GM12874 (cell line): ENCODE results near the gene OR4F15.

Experiments
- TF ChIP-seq, protein P1 (sequence below): IDR thresholded peaks from 2 replicates; pipeline ENCODE4 v1.5.1; 2011; ENCODE audit warnings: low read depth, mild to moderate bottlenecking, control low read depth, low read length, moderate library complexity; ENCODE audit not compliant: insufficient read depth

The OR4F15 gene

DNA sequence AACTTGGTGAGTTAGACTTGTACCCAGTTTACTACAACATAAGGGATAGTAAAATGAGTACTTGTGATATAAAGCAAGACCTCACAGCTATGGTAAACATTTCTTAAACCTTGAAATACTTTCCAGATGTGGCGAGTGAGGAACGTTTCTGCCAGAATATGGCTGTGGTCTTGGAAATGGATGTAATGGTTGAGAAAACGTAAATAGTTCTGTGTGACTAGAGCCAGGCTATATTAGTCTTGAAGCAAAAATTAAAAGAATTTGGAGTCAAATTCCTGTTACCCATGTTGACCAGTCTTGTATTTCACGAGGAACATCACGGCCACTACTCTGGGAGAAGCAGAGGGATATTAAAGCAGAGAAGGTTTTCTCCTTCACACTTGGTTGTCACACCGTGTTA, 15.3 kb downstream of the OR4F15 start:
- TF ChIP-seq, protein P1, sequence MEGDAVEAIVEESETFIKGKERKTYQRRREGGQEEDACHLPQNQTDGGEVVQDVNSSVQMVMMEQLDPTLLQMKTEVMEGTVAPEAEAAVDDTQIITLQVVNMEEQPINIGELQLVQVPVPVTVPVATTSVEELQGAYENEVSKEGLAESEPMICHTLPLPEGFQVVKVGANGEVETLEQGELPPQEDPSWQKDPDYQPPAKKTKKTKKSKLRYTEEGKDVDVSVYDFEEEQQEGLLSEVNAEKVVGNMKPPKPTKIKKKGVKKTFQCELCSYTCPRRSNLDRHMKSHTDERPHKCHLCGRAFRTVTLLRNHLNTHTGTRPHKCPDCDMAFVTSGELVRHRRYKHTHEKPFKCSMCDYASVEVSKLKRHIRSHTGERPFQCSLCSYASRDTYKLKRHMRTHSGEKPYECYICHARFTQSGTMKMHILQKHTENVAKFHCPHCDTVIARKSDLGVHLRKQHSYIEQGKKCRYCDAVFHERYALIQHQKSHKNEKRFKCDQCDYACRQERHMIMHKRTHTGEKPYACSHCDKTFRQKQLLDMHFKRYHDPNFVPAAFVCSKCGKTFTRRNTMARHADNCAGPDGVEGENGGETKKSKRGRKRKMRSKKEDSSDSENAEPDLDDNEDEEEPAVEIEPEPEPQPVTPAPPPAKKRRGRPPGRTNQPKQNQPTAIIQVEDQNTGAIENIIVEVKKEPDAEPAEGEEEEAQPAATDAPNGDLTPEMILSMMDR = no peak

DNA sequence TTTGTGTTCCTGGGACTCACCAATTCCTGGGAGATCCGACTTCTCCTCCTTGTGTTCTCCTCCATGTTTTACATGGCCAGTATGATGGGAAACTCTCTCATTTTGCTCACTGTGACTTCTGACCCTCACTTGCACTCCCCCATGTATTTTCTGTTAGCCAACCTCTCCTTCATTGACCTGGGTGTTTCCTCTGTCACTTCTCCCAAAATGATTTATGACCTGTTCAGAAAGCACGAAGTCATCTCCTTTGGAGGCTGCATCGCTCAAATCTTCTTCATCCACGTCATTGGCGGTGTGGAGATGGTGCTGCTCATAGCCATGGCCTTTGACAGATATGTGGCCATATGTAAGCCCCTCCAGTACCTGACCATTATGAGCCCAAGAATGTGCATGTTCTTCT, 16.8 kb downstream of the OR4F15 start:
- TF ChIP-seq, protein P1 = no peak

DNA sequence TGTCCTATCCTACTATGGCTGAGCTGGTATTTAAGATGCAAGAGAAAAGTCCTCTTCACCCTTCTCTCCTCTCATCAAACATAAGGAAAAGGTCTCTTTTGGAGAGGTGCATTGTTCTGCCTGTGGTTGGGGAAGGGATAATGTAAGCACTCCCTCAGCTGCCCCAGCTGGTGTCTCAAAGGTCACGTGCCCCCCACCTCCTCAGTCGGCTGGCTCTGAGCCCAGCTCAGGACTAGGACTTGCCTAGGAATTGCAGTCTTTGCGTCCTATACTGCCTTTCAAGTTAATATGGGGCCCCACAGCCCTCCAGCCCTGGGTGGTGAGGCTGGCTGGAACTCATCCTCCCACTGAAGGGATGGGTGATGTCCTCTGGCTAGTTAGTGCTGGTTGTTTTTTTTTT, 29.7 kb downstream of the OR4F15 start:
- TF ChIP-seq, protein P1 = no peak

DNA sequence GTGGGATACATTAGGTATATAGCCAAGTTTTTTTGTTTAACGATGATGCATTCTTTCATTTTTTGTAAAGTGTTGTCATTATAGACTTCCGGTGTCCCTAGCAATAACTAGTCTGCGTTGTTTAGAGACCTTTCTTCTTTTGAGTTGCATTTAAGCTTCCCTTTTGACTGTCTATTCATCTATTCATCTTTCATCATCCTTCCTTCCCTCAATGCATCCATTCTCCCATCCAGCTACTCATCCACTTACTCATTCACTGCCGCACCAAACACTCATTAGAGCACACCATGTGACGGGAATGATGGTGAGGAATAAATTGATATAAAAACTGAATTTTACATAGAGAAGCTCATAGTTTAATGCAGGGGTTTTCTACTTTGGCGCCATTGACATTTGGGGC, 32.9 kb downstream of the OR4F15 start:
- TF ChIP-seq, protein P1 = no peak

DNA sequence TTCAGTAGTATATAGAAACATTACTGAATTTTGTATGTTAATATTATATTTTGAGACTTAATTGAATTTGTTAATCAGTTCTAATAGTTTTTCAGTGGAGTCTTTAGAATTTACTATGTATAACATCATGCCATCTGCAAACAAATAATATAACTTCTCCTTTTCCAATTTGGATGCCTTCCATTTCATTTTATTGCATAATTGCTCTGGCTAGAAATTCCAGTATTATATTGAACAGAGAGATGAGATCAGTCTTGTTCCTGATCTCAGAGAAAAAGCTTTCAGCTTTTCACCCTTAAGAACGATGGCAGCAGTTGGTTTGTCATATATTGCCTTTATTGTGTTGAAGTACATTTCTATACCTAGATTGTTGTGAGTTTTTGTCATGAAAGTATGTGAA, 40.4 kb downstream of the OR4F15 start:
- TF ChIP-seq, protein P1 = no peak
